ENCODE results near the gene PSTK. TPM values are rescaled to one million over a fixed set of nuclear protein-coding genes. Genes with fewer than 3 reads are reported as not detected.

PSTK gene
- total RNA-seq, 1 donor from 2014 or later = 18.1 TPM

DNA sequence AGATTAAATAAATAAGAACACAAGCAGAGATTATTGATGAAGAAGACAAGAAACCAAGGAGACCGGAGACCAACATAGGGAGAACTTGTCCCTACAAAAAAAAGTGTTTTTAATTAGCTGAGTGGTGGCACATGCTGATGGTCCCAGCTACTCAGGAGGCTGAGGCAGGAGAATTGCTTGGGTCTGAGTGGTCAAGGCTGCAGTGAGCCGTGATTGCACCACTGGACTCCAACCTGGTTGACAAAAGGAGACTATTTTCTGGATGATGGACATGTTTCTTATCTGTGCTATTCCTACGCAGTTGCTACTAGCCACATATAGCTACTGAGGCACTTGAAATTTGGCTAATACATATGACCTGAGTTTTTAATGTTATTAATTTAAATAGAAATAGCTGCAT is 18.7 kb downstream of the PSTK start:
- no peak overlapping the region for H3K9ac ChIP-seq
- no peak overlapping the region for H2AFZ ChIP-seq (replicated peaks)
- H3K27me3 Mint-ChIP-seq (ENCODE audit: insufficient read depth, low read depth) = no peaks in the 10 kb centered on the region
- no peak overlapping the region for H3K4me2 ChIP-seq
- H3K27me3 ChIP-seq = no peaks in the 10 kb centered on the region
- H3K4me3 Mint-ChIP-seq = no peak overlapping the region
- H3K27ac Mint-ChIP-seq = no peak overlapping the region
- H3K4me1 Mint-ChIP-seq = no peaks in the 10 kb centered on the region
- no peaks in the 10 kb centered on the region for H3K9me3 ChIP-seq (ENCODE audit: low read depth)
- no peaks in the 10 kb centered on the region for H3K36me3 ChIP-seq
- H3K9me3 Mint-ChIP-seq = no peaks in the 10 kb centered on the region
- H3K36me3 Mint-ChIP-seq = peaks cover 2% of the 10 kb centered on the region
- peaks cover 10% of the 10 kb centered on the region for H3K4me1 ChIP-seq
- H3F3A ChIP-seq (ENCODE audit: low read depth) = no peaks in the 10 kb centered on the region
- H3K4me3 ChIP-seq = no peak overlapping the region
- TF ChIP-seq, protein P1, sequence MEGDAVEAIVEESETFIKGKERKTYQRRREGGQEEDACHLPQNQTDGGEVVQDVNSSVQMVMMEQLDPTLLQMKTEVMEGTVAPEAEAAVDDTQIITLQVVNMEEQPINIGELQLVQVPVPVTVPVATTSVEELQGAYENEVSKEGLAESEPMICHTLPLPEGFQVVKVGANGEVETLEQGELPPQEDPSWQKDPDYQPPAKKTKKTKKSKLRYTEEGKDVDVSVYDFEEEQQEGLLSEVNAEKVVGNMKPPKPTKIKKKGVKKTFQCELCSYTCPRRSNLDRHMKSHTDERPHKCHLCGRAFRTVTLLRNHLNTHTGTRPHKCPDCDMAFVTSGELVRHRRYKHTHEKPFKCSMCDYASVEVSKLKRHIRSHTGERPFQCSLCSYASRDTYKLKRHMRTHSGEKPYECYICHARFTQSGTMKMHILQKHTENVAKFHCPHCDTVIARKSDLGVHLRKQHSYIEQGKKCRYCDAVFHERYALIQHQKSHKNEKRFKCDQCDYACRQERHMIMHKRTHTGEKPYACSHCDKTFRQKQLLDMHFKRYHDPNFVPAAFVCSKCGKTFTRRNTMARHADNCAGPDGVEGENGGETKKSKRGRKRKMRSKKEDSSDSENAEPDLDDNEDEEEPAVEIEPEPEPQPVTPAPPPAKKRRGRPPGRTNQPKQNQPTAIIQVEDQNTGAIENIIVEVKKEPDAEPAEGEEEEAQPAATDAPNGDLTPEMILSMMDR (IDR thresholded peaks at IDR 0.05) = no peak
- TF ChIP-seq EZH2 (IDR thresholded peaks at IDR 0.05) (no peak), EZH2phosphoT487 (IDR thresholded peaks at IDR 0.05) (no peak)
- H4K20me1 ChIP-seq (ENCODE audit: low read depth) = peaks cover 5% of the 10 kb centered on the region
- no peak overlapping the region for H3K27ac ChIP-seq
- no peak for DNase-seq (ENCODE audit: low spot score)
- H3K79me2 ChIP-seq (ENCODE audit: low read depth) = peaks cover 42% of the 10 kb centered on the region

DNA sequence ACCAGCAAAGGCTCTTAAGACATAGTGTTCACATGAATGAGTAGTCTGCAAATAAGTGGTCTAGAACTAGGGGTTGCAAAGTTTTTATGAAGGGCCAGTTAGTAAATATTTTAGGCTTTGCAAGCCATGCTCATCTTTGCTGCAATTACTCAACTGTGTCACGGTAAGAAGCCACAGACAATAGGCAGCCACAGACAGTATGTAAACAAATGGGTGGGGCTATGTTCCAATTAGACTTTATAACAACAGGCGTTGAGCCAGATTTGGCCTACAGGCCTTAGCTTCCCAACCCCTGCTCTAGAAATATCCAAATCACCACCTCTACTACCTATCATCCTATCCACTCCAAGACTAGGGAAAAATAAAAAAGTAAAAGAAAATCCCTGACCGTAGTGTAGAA is 19.1 kb downstream of the PSTK start:
- Mint-ChIP-seq H3K4me3 (no peak overlapping the region), H3K27ac (no peak overlapping the region), H3K27me3 (ENCODE audit: insufficient read depth, low read depth) (no peaks in the 10 kb centered on the region), H3K4me1 (no peaks in the 10 kb centered on the region), H3K9me3 (no peaks in the 10 kb centered on the region), H3K36me3 (no peaks in the 10 kb centered on the region)
- DNase-seq (ENCODE audit: low spot score) = no peak
- Histone ChIP-seq H3K4me1 (peaks cover 10% of the 10 kb centered on the region), H3K36me3 (no peaks in the 10 kb centered on the region), H3F3A (ENCODE audit: low read depth) (no peaks in the 10 kb centered on the region), H3K27ac (no peak overlapping the region), H3K79me2 (ENCODE audit: low read depth) (peaks cover 46% of the 10 kb centered on the region), H2AFZ (replicated peaks) (no peak overlapping the region), H3K27me3 (no peaks in the 10 kb centered on the region), H4K20me1 (ENCODE audit: low read depth) (peaks cover 5% of the 10 kb centered on the region), H3K9ac (no peak overlapping the region), H3K4me3 (no peak overlapping the region), H3K4me2 (no peak overlapping the region), H3K9me3 (ENCODE audit: low read depth) (no peaks in the 10 kb centered on the region)
- TF ChIP-seq, protein P1 (IDR thresholded peaks at IDR 0.05) = no peak
- TF ChIP-seq EZH2 (IDR thresholded peaks at IDR 0.05) (no peak), EZH2phosphoT487 (IDR thresholded peaks at IDR 0.05) (no peak)

DNA sequence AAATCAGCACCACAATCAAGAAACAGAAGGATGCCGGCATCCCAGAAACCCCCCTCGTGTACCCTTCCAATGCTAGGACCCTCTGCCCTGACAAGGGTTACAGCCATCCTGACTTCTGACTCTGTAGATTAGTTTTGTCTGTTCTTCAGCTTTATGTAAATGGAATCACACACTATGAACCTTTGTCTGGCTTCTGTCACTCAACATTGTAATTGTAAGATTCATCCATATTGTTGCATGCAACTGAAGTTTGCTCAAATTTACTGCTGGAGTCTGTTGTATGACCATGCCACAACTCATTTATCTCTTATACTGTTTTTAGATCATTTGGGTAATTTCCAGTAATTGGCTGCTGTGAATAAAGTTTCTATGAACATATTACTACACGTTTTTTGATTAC is 20.0 kb downstream of the PSTK start:
- Histone ChIP-seq H3K36me3 (no peaks in the 10 kb centered on the region), H3K4me2 (no peak overlapping the region), H3K27ac (no peak overlapping the region), H3K79me2 (ENCODE audit: low read depth) (peaks cover 54% of the 10 kb centered on the region), H3K9me3 (ENCODE audit: low read depth) (no peaks in the 10 kb centered on the region), H3K9ac (no peak overlapping the region), H3F3A (ENCODE audit: low read depth) (no peaks in the 10 kb centered on the region), H3K4me1 (peaks cover 10% of the 10 kb centered on the region), H4K20me1 (ENCODE audit: low read depth) (peaks cover 5% of the 10 kb centered on the region), H3K4me3 (no peak overlapping the region), H3K27me3 (no peaks in the 10 kb centered on the region), H2AFZ (replicated peaks) (no peak overlapping the region)
- no peak for TF ChIP-seq EZH2 (IDR thresholded peaks at IDR 0.05)
- TF ChIP-seq, protein P1 (IDR thresholded peaks at IDR 0.05) = no peak
- TF ChIP-seq EZH2phosphoT487 (IDR thresholded peaks at IDR 0.05) = no peak
- Mint-ChIP-seq H3K4me3 (no peak overlapping the region), H3K27me3 (ENCODE audit: insufficient read depth, low read depth) (no peaks in the 10 kb centered on the region), H3K4me1 (no peaks in the 10 kb centered on the region), H3K36me3 (no peaks in the 10 kb centered on the region), H3K27ac (no peak overlapping the region), H3K9me3 (no peaks in the 10 kb centered on the region)
- DNase-seq (ENCODE audit: low spot score) = no peak
